GM19452 (cell line): ENCODE data around the gene NMT1.

Source experiments
- ATAC-seq: cut with Tn5 transposase; IDR thresholded peaks from one replicate; pipeline ENCODE4 v1.9.1; 2021; ENCODE audit not compliant: unreplicated experiment

NMT1 gene

GRCh38 chr17:45104029-45104428 lies 42.9 kb downstream of the NMT1 start:
- no peak for ATAC-seq

DNA sequence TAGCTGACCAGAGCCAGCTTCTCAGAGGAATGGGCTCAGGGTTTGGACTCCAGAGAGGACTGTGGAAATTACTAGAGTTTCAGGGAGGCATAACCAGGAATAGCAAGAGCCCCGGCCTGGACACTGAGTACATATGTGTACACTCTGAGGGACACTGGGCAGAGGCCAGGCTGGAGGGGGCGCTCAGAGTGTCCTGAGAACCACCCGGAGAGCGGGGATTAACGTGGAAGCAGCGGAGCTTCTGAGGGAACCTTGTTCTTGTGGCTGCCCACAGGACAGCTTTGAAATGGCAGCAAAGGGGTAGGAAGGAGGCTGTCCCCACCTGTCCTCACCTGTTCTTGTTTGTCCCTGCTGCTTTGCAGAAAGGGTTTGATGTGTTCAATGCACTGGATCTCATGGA lies 43.4 kb downstream of the NMT1 start:
- no peak for ATAC-seq

GRCh38 chr17:45104907-45105624 lies 43.9 kb downstream of the NMT1 start:
- no peak for ATAC-seq

DNA sequence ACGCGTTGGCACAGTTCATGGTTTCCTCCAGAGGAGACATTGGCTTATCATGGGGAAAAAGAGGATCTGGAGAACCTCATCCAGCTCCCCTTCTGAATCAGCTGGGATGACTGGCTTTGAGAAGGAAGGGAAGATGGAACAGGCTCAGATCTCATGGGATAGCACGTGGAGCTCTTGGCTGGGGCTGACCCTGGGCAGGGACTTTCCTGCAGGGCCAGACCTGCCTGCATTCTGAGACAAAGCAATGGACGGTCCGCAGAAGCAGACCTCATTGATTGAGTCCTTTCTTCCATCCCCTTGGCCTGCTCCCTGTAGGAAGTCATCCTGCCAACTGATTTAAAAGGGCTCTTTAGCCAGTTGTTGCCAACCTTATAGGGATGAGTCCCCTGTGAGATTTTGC lies 45.0 kb downstream of the NMT1 start:
- no peak for ATAC-seq

GRCh38 chr17:45106582-45106981 lies 45.5 kb downstream of the NMT1 start:
- no peak for ATAC-seq

DNA sequence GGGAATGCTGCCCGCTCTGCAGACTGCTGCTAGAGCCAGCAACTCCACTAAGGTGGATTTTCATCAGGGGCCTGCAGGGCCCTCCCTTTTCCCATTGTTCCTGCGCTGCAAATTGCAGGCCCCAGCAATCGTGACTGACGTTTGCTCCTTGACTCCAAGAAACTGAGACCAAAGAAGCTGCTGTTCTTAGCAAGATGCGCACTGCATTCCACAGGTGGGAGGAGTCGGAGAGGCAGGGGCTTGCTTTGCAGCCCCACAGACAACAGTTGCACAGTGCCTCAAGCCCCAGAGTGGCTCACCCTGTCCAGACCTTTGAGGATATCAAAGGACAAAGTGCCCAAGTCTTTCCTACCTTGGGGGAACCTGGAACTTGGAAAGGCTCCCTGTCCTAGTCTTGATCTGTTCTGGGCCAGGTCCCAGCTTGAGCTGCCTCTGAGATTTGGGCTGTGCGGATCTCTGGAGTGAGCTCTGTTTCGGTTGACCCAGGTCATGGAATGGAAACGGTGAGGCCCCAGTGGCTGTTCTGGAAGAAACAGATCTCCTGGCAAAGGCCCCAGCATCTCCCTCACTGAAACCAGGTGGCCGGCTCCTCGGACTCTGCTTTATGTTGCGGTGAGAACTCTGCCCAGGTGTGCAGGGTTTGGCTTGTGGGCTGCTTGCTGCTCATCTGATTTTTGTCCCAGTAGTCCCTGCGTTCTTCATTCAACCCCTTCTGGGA lies 46.3 kb downstream of the NMT1 start:
- no peak for ATAC-seq

- ATAC-seq, result no peak
Measured at GRCh38 chr17:45108051-45108450, 46.9 kb downstream of the NMT1 start.

DNA sequence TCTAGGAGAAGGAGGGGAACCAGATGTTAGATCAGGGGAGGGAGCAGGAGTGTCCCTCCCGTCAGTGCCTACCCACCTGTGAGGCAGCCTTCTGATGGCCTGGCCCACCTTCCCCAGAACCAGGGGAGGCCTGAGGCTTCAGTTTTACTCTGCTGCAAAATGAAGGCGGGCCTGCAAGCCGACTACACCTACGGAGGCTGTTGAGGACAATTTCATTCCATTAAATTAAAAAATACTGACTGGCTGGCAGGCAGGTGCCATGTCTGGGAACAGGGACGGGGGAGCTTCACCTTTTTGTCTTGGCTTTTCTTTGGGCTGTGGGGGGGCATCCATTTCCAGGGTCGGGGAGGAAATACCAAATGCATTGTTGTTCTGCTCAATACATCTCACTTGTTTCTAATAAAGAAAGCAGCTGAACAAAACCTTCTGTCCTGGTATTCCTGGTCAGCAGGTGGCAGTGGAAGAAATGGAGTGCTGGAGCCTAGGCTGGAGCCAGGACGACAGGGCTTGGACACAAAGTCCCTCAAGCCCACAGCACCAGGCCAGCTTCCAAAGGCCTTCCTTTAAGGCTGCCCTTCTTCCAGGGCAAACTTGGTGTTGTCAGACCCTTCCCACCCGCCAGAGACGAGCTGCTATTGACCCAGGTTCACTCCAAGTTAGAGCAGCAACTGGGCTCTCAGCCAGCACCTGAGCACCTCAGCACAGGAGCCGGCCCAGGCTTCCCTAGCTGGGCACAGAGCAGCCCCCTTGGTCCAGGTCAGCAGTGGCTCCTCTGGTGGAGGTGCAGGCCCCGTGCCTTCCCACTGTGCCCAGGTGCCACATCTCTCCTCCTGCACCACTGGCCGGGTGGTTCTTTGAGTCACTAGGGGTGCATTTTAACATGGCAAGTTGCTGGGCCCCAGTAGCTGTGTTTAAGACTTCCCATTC lies 47.7 kb downstream of the NMT1 start:
- no peak for ATAC-seq

DNA sequence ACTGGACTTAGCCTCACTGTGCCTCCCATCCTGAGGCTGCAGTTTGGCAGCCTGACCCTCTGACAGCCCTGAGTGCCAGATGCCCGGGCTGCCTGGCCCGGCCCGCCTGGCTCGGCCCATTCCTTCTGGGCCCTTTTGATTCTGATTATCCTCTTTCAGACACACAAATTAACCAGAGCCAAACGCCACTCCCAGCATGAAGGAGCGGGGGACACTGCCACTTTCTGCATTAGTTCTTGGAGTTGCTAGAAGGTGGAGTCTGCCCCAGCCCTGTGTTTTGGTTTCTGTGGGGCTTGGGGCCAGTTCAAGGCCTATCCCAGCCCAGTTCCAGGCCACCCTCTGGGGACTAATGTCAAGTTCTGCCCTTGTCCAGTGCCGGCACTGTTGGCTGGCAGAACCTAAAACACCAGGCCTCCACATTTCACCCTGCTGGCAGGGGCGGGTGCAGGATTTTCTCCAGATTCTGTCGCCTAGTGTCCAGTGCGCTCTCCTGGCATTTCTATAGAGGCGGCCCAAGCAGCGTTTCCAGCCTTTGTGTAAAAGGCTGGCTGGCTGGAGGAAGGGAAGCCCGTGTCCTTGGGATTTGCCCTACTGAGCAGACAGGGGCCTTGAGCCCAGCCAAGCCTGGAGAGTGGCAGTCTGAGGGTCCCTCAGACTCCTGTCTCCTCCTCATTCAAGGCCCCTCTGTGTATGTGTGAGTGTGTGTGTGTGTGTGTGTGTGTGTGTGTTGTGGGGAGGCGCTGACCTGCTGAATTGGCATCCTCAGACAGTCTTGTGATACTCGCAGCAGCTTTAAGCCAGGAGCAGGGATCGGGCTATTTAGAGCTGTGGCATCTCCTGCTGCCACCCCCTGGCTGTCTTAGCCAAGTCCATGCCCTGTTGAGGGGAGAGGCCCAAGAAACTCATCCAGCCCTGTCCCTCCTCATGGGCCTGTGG lies 49.8 kb downstream of the NMT1 start:
- ATAC-seq, result no peak

DNA sequence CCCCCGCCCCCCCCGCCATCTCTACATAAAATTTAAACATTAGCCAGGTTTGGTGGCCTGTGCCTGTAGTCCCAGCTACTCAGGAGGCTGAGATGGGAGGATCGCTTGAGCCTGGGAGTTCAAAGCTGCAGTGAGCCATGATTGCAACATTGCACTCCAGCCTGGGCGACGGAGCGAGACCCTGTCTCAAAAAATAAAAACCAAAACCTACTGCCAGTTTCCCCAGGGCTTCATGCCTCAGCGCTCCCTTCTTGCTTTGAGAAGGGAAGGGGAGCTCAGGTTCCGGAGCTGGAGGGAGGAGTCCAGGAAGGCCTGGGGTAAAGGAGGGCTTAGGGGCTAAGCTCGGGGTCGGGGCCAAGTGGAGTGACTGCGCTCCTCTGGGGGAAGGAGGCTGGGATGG lies 50.7 kb downstream of the NMT1 start:
- ATAC-seq, result no peak

- no peak for ATAC-seq
Measured at GRCh38 chr17:45112559-45113423, 51.7 kb downstream of the NMT1 start.

- no peak for ATAC-seq
Measured at GRCh38 chr17:45113424-45113754, 52.3 kb downstream of the NMT1 start.

GRCh38 chr17:45114117-45114932 lies 53.2 kb downstream of the NMT1 start:
- ATAC-seq, result no peak

DNA sequence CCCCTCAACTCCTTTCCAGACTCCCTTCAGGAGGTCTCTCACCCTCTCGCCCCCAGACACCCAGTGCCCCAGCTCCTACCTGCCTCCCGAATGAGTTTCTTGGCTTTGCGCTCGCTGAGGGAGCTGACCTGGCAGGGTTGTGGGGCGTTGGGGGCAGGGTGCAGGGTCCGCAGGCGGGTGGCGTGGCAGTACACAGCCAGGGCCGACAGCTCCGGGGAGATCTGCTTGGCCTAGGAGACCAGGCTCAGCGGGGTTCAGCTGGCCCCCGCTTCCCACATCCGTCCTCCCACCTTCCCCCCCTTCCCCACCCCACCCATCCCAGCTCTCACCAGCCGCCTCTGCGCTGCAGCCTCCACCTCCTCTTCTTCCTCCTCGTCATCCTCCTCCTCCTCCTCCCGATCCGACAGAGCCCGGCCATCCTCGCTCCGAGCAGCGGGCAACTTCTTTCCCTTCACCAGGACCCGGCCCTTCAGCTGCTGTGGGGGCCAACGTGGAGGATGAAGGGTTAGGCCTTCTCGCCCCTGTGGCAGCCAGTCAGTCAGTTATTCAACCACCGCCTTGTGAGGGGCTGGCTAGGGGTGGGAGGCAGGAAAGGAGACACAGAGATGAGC lies 54.0 kb downstream of the NMT1 start:
- no peak for ATAC-seq

DNA sequence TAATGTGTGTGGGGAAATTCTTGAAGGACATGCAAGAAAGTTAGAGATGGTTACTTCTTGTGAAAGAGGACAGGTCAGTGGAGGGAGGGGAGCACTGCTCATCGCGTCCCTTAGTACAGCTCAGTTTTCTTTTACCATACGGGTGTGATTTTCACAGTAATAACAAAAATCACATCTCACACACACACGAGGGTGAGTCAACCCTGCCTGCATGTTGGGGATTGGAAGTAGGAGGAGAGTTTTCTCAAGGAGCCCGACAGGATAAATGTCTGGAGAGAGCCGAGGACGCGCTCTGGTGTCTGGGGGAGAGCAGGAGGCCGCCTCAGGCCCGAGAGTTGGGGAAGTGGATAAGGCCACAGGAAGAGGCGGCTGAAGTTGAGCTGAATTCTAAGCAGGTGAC lies 54.8 kb downstream of the NMT1 start:
- ATAC-seq, result no peak

DNA sequence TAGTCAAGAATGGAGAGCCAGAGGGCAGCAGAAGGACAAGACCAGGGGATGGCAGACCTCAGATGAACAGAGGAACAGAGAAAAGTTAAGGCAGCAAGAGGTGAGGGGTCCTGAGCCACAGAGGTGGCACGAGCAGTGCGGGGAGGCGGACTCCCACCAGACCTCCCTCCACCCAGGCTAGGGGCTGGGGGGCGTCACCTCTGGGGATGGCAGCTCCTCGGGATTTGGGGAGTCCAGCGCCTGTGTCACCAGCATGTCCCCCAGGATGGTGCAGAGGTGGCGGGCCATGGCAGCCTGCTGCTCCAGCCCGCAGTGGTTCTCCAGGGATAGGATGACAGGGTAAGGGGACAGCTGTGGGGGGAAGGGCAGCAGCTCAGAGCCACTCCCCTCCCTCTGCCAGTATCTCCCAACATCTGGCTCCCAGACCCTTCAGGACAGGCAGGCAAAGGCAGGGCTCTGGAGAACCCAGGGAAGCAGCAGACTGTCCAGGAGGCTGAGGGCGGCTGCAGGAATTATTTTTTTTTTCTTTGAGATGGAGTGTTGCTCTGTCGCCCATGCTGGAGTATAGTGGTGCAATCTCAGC lies 55.4 kb downstream of the NMT1 start:
- no peak for ATAC-seq

- no peak for ATAC-seq
Measured at GRCh38 chr17:45117334-45117733, 56.2 kb downstream of the NMT1 start.
